Karpas-422 (cell line): ENCODE results near the gene BZW2. TPM values are rescaled to one million over a fixed set of nuclear protein-coding genes. Genes with fewer than 3 reads are reported as not detected.

Source experiments
- DNase-seq: peaks from one replicate; pipeline ENCODE4 v3.0.0-alpha.2; 2015
- H2AFZ ChIP-seq: fragments of 200-600 bp; sonication (generic); 2 replicates; pipeline ENCODE4 v1.6.1; 2014; ENCODE audit warnings: antibody characterized with exemption, low read length, mixed read lengths
- H3K27ac ChIP-seq: fragments of 200-600 bp; sonication (generic); 2 replicates; pipeline ENCODE4 v1.5.1; 2014; ENCODE audit warnings: mild to moderate bottlenecking, low read length, moderate library complexity
- H3K27me3 ChIP-seq: fragments of 200-600 bp; sonication (generic); 2 replicates; pipeline ENCODE4 v1.6.1; 2014; ENCODE audit warnings: low read length, mixed read lengths
- H3K36me3 ChIP-seq: fragments of 200-600 bp; sonication (generic); 2 replicates; pipeline ENCODE4 v1.6.1; 2014; ENCODE audit warnings: low read length, mixed read lengths; ENCODE audit not compliant: insufficient read depth
- H3K4me1 ChIP-seq: fragments of 200-600 bp; sonication (generic); 2 replicates; pipeline ENCODE4 v1.6.1; 2014; ENCODE audit warnings: mild to moderate bottlenecking, low read length, mixed read lengths
- H3K4me2 ChIP-seq: fragments of 200-600 bp; sonication (generic); 2 replicates; pipeline ENCODE4 v1.6.1; 2014; ENCODE audit warnings: low read length, low read depth, mild to moderate bottlenecking; ENCODE audit not compliant: poor library complexity, severe bottlenecking
- H3K4me3 ChIP-seq: fragments of 200-600 bp; sonication (generic); 2 replicates; pipeline ENCODE4 v1.5.1; 2014; ENCODE audit warnings: mild to moderate bottlenecking, antibody characterized with exemption, low read length, mixed read lengths
- H3K79me2 ChIP-seq: fragments of 200-600 bp; sonication (generic); 2 replicates; pipeline ENCODE4 v1.6.1; 2014; ENCODE audit warnings: mild to moderate bottlenecking, low read length, mixed read lengths
- H3K9ac ChIP-seq: fragments of 200-600 bp; sonication (generic); 2 replicates; pipeline ENCODE4 v1.6.0; 2014; ENCODE audit warnings: low read length
- H3K9me2 ChIP-seq: fragments of 200-600 bp; sonication (generic), shearing (Covaris generic); replicated peaks from 2 replicates; pipeline ENCODE4 v1.6.0; 2014; ENCODE audit warnings: mild to moderate bottlenecking, low read length, moderate library complexity; ENCODE audit not compliant: insufficient read depth
- H3K9me3 ChIP-seq: fragments of 300-700, 200-600 bp; sonication (generic); 2 replicates; pipeline ENCODE4 v1.6.1; 2014; ENCODE audit warnings: low read length, mixed read lengths
- H4K20me1 ChIP-seq: fragments of 200-600 bp; sonication (generic); 2 replicates; pipeline ENCODE4 v1.6.1; 2014; ENCODE audit warnings: mild to moderate bottlenecking, antibody characterized with exemption, low read length, low read depth; ENCODE audit not compliant: insufficient read depth
- total RNA-seq: library from RNA; depleted of rRNA; stranded (reverse); fragments of >200 nt; shearing (Covaris generic); gene quantifications from 2 replicates; pipeline ENCODE4 v1.2.3, GENCODE V29; 2014; ENCODE audit warnings: low replicate concordance

The BZW2 gene
- total RNA-seq, 1 experiment from 2014 or later: 122 TPM

GRCh38 chr7:16702441-16702840, 56.5 kb downstream of the BZW2 start:
- Histone ChIP-seq H3K9ac (no peak overlapping the region), H3K79me2 (peaks cover 3% of the 10 kb centered on the region; the same call in 1 of the 2 replicates), H2AFZ (no peak overlapping the region), H3K4me2 (no peak overlapping the region), H3K9me3 (no peaks in the 10 kb centered on the region), H3K9me2 (no peaks in the 10 kb centered on the region), H3K36me3 (peaks cover 78% of the 10 kb centered on the region), H3K27ac (no peak overlapping the region), H3K27me3 (no peaks in the 10 kb centered on the region), H3K4me3 (no peak overlapping the region), H3K4me1 (no peaks in the 10 kb centered on the region), H4K20me1 (no peaks in the 10 kb centered on the region)
- DNase-seq: no peak

- H3K4me1 ChIP-seq: no peaks in the 10 kb centered on the region
- H3K9me2 ChIP-seq: no peaks in the 10 kb centered on the region
- peaks cover 31% of the 10 kb centered on the region for H3K36me3 ChIP-seq
- H3K4me2 ChIP-seq: no peak overlapping the region
- DNase-seq: no peak
- no peaks in the 10 kb centered on the region for H3K9me3 ChIP-seq
- no peak overlapping the region for H3K27ac ChIP-seq
- H3K27me3 ChIP-seq: no peaks in the 10 kb centered on the region
- no peaks in the 10 kb centered on the region for H4K20me1 ChIP-seq
- H3K9ac ChIP-seq: no peak overlapping the region
- no peaks in the 10 kb centered on the region for H3K79me2 ChIP-seq
- no peak overlapping the region for H3K4me3 ChIP-seq
- no peak overlapping the region for H2AFZ ChIP-seq
Measured at GRCh38 chr7:16708511-16708910, 62.5 kb downstream of the BZW2 start.

GRCh38 chr7:16708980-16709379, 63.0 kb downstream of the BZW2 start:
- H3K27me3 ChIP-seq: no peaks in the 10 kb centered on the region
- H3K9me3 ChIP-seq: no peaks in the 10 kb centered on the region
- H3K4me2 ChIP-seq: no peak overlapping the region
- no peaks in the 10 kb centered on the region for H4K20me1 ChIP-seq
- no peak overlapping the region for H3K4me3 ChIP-seq
- no peaks in the 10 kb centered on the region for H3K4me1 ChIP-seq
- no peak overlapping the region for H3K9ac ChIP-seq
- H2AFZ ChIP-seq: no peak overlapping the region
- peaks cover 26% of the 10 kb centered on the region for H3K36me3 ChIP-seq
- H3K27ac ChIP-seq: no peak overlapping the region
- no peak for DNase-seq
- H3K79me2 ChIP-seq: no peaks in the 10 kb centered on the region
- no peaks in the 10 kb centered on the region for H3K9me2 ChIP-seq

- Histone ChIP-seq H3K9ac (no peak overlapping the region), H3K79me2 (no peaks in the 10 kb centered on the region), H3K4me3 (no peak overlapping the region), H3K36me3 (peaks cover 18% of the 10 kb centered on the region), H3K4me2 (no peak overlapping the region), H3K9me3 (no peaks in the 10 kb centered on the region), H3K4me1 (no peaks in the 10 kb centered on the region), H3K9me2 (no peaks in the 10 kb centered on the region), H3K27me3 (no peaks in the 10 kb centered on the region), H2AFZ (no peak overlapping the region), H3K27ac (no peak overlapping the region), H4K20me1 (no peaks in the 10 kb centered on the region)
- no peak for DNase-seq
Measured at GRCh38 chr7:16710651-16711050, 64.7 kb downstream of the BZW2 start.

GRCh38 chr7:16711730-16712129, 65.7 kb downstream of the BZW2 start:
- Histone ChIP-seq H3K4me2 (no peak overlapping the region), H3K9me3 (no peaks in the 10 kb centered on the region), H3K9me2 (no peaks in the 10 kb centered on the region), H4K20me1 (no peaks in the 10 kb centered on the region), H2AFZ (no peak overlapping the region), H3K79me2 (no peaks in the 10 kb centered on the region), H3K27ac (no peak overlapping the region), H3K9ac (no peak overlapping the region), H3K27me3 (no peaks in the 10 kb centered on the region), H3K4me3 (no peak overlapping the region), H3K4me1 (no peaks in the 10 kb centered on the region), H3K36me3 (peaks cover 9% of the 10 kb centered on the region; the same call in 1 of the 2 replicates)
- DNase-seq: no peak

- H3K4me2 ChIP-seq: no peak overlapping the region
Measured at GRCh38 chr7:16712916-16713315, 66.9 kb downstream of the BZW2 start.

GRCh38 chr7:16715928-16716327, 69.9 kb downstream of the BZW2 start:
- Histone ChIP-seq H3K79me2 (no peaks in the 10 kb centered on the region), H3K4me3 (no peak overlapping the region), H4K20me1 (no peaks in the 10 kb centered on the region), H3K9me2 (no peaks in the 10 kb centered on the region), H3K27me3 (no peaks in the 10 kb centered on the region), H3K4me2 (no peak overlapping the region), H3K36me3 (no peaks in the 10 kb centered on the region), H3K27ac (no peak overlapping the region), H3K9ac (no peak overlapping the region), H2AFZ (no peak overlapping the region), H3K4me1 (no peaks in the 10 kb centered on the region), H3K9me3 (no peaks in the 10 kb centered on the region)
- DNase-seq: no peak

More at GRCh38 chr7:16712916-16713315, 66.9 kb downstream of the BZW2 start:
- H3K27me3 ChIP-seq: no peaks in the 10 kb centered on the region
- no peaks in the 10 kb centered on the region for H3K79me2 ChIP-seq
- no peak overlapping the region for H2AFZ ChIP-seq
- H3K27ac ChIP-seq: no peak overlapping the region
- no peak for DNase-seq
- no peak overlapping the region for H3K9ac ChIP-seq
- no peaks in the 10 kb centered on the region for H3K4me1 ChIP-seq
- no peaks in the 10 kb centered on the region for H3K9me2 ChIP-seq
- no peak overlapping the region for H3K4me3 ChIP-seq
- H3K9me3 ChIP-seq: no peaks in the 10 kb centered on the region
- no peaks in the 10 kb centered on the region for H4K20me1 ChIP-seq
- peaks cover 9% of the 10 kb centered on the region; the same call in 1 of the 2 replicates for H3K36me3 ChIP-seq

- Histone ChIP-seq H3K27me3 (no peaks in the 10 kb centered on the region), H3K9me2 (no peaks in the 10 kb centered on the region), H4K20me1 (no peaks in the 10 kb centered on the region), H3K4me2 (no peak overlapping the region), H3K9ac (no peak overlapping the region), H3K27ac (no peak overlapping the region), H3K9me3 (no peaks in the 10 kb centered on the region), H3K36me3 (no peaks in the 10 kb centered on the region), H3K4me3 (no peak overlapping the region), H2AFZ (no peak overlapping the region), H3K4me1 (no peaks in the 10 kb centered on the region), H3K79me2 (no peaks in the 10 kb centered on the region)
- no peak for DNase-seq
Measured at GRCh38 chr7:16718111-16718656, 72.2 kb downstream of the BZW2 start.
